CD4-positive, alpha-beta T cell treated with Interleukin-4 for 4 hours (primary cell): ENCODE measurements around the gene RAP2A.

ENCODE experiments used
- DNase-seq: peaks from one replicate; pipeline ENCODE4 v3.0.0-alpha.2; 2020

RAP2A gene

DNA sequence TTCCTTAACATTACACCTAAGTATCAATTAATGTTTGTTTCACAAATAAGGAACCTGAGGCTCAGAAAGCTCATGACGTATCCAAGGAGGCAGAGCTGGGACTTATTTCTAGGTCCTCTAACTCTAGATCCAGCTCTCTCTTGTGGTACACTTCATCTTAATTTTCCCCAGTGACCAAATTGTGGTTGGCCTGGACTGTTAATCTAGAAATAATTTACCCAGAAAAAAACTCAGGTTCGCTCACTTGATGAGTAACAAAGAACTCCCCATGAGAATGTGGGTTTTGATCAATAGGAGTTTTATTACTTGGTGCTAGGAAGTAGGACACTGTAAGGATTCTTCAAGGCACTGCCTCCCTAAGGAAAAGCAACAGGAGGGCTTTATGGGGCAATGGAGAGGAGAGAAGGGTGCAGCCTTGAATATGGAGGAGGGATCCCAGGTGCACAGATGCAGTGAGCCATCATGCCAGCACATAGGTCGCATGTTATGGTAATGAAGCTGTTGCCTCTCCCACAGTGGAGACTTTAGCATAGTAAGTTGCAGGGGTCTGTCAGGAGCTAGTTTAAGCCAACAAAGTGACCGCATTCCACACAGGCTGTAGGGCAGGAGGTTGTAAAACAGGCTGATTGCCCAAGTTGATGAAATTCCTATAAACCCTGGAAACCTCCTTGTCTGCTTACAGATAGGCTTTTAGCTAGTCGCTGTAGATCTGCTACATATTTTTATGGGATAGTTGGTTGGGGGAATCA lies 14.7 kb downstream of the RAP2A start:
- no peak for DNase-seq

DNA sequence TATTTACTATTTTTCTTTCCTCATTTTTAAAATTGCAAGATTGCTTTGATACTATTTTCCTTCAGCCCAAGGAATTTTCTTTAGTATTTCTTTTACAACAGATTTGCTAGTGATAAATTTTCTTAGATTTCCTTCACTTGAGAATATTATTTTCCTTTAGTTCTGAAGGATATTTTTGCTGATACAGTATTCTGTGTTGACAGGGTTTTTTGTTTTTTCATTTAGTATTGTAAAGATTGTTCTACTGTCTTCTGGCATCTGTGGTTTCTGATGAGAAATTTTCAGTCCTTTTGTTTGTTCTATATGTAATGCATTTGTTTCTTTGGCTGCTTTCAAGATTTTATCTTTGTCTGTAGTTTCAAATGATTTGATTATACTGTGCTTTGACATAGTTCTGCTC lies 20.7 kb downstream of the RAP2A start:
- DNase-seq: no peak

DNA sequence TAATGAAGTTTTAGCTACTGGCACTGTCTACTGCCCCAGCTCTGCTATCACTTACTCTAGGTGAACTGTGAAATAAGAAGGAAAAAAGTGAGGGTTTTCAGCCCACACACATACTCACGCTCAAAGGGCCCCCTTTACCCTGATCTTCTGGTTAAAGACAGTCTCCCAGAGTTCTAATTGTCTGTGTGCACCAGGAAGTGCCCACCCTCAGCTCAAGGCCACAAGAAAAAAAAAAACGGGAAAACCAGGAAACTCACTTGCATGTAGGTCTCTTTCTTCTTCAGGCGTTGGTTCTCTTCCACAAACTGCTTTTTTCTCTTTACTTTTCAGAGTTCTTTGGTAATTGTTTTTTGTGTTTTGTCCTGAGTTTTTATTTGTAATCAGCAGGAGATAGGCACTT lies 22.1 kb downstream of the RAP2A start:
- no peak for DNase-seq

DNA sequence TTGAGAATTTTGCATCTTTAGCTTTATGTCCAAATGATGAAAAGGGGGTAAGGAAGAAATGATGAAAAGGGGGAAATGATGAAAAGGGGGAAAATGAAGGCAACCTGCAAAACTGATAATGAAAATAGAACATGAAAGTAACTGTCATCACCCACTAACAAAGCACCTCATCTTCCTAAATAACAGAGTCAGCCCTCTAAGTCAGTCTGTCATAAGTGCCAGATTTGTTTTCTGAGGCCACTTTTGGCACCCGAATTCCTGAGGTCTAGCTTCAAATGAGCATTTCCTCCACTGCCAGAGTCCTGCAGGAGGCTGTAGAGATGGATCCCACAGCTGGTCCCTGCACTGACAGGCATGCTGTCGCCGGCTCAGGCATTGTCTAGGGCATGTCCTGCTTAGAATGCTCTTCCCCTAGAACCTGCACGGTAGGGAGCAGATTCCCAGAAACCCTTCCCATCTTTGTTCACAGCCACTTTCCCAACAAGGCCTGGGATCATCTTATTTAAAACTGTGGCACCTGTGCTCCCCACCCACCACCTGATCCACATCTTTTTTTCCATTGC lies 25.3 kb downstream of the RAP2A start:
- no peak for DNase-seq

DNA sequence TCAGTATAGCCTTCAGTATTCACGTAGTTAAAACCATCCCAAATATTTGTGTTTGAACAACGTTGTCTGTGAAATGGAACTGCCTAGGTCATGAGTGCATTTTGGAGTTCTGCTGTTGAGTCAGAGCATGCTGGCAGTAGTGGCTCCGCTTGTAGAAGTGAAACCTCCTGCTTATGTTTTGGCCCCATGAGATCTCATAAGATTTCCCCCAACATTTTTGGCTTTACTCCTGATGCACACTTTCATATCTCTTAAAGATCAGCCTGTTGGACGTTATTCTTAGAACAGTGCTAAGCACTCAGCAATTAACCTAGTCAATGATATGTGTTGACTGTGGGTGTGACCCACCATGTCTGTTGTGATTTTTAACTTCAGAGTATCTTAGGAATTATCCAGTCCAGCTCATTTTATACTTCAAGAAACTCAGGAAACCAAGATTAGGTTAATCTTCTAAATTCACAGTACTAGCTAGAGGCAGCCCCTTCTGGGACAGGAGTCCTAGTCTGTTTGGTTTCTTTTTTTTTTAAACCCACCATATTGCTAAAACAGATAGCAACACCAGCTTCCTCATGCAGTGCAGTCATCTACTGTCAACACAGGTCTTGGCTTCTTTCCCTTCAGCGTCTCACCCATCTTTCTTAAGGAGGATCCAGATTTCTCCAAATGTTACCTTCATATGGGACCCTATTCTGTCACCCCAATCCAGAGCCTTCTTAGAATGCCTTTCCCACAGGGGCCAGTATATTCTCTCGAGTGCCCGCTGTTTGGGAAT lies 26.2 kb downstream of the RAP2A start:
- DNase-seq: no peak

DNA sequence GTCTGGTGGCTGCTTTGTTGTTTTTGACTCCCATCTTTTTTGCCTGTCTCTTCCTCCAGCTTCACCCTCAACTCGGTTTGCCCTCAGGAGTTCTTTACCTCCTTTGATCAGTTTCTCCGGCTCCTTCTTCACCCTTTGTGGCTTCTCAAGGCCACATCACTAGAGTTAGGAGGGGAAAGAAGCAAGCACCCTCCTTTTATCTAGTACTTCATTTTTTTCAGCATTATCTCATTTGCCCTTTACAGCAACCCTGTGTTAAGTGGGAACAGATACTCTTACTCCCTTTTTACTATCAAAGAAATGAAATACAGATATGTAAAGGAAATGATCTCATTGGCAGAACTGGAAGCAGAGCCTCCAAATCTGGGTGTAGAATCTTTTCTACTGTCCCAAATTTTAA lies 26.9 kb downstream of the RAP2A start:
- DNase-seq: no peak

DNA sequence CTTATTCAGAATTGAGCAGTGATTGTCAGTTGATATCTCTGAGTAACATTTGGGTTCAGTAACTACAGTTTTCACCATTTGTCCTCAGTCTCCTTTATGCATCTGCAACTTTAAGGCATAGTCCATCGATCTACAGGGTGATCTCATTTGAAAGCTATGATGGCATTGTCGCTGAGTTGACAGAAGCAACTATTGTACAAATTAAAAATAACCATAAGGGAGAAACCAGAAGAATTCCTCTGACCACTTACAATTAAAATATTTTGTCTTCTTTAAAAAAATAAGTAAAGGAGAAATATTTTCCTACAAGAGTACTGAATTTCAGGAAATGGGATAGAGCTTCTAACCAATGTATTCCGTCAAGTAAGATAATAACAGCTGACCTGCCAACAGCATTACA lies 30.6 kb downstream of the RAP2A start:
- DNase-seq: no peak

DNA sequence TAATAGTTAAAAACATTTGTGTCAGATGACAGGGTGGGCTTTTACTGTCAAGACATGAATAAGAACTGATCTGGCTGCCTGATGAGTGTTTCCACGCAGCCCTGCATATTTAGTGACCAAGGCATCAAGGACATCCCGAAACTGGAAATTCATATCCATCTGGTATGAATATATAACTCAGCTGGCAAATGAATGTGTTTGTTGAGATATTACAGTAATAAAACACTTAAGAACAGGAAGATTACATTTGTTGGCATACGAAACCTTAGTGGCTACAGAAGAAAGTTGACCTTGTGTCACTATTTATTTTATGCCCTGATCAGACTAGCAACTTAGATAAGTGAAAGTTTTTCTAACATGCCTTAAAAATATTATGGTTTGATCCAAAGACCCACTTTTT lies 32.8 kb downstream of the RAP2A start:
- DNase-seq: no peak

DNA sequence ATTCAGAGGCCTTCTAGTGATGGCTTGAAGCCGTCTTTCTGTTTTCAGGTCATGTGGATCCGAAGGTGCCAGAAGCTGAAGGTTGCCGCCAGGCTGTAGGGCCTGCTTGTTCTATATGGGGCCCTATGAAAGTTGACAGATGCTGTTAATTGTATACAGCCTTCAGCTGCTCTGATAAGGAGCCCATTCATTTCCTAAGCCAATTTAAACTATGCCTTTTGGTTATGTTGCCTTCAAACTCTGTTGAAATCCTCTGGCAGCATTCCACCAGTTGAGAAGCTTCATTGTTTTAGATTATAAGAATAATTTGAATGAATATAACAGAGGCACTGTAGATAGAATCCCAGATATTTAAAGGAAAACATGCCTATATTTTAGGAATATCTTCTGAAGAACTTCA lies 34.4 kb downstream of the RAP2A start:
- DNase-seq: no peak

DNA sequence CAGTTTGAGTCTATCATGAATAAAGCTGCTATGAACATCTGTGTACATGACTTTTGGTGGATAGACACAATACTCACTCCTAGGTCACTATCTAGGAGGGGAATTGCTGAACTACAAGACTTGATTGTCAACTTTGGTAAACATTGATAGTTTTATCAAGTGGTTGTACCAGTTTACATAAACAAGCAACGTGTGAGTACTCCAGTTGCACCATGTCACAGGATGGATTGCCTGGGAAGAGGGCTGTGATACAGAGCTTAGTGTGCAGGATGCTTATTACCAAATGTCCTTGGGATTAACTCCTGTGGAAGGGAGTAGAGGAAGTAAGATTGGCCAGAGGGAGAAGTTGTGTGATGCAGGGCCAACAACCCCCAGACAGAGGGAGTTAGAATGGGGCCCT lies 37.7 kb downstream of the RAP2A start:
- no peak for DNase-seq

DNA sequence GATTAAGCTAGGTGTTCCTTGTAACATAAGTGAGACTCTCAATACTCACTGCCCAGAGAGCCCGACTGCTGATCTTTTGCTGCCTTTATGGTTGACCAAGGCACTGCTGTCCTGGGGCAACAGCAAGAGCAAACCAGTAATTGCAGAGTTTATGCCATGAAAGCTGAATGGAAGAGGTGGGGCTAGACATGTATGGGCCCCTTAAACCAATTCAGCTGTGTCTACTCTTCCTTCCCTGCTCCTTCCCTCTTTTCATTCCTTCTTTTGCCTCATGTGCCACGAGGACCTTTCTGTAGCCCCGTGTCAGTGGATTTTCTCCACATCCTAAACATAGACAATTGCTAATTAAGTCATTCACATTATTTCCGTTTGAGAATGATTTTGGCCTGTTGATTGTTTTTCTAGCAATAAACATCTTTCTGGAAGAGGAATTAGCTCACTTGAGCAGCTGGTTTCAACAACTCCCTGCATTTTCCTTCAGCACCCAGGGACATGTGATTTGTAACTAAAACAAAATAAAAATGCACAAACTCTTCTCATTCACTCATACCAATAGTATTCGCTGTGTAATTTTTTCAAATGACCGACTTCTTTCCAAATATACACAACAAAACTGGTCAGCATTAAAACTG lies 40.5 kb downstream of the RAP2A start:
- DNase-seq: no peak

DNA sequence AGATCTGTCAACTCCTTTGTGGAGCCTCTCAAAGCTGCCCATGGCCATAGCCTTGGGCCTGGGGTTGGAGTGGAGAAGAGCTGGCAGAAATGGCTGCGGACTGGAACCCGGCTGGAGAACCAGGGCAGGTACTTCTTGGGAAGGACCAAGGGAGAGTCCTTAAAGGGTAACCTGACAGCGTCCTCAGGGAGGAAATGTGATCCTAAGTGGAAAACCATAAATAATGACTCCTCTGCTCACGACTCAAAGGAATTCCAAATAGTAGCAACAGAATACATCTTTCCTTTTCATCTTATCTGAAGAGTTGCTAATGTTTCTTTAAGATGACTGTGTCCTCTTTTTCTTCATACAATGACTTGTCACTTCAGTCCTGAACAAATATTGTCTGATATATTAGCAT lies 41.0 kb downstream of the RAP2A start:
- DNase-seq: no peak

DNA sequence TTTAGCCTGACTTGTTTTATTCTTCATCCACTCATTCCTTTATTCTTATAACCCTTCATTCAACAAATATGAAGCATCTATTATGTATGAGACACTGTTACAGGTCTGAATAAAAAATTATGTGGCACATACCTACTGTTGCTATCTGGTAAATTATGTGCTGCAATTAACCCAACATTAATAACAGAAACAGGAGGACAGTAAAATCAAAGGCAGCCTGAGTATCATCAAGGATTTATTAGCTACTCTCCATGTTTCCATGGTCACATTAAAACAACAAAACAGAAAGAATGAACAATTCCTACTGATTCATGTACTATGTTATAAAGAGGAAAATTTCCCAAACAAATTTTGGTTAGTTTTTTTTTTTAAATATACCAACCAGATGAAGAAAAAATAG lies 43.9 kb downstream of the RAP2A start:
- DNase-seq: no peak

DNA sequence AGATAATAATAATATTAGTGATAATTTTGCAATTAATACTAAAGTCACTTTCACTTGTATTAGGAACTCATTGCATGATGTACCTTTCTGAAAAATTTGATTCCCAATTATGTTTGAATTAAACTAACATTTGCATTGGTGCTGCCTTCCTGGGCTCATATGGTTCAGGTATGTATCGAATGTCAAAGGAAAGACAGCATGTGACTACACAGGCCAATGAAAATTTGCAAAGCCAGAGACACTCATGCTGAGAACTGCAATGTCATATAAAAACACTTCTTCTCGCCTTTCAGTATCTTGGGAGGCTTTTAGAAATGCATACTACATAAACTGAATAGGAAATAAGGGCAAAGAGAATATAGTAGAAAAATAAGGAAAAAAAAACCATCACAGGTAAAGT lies 44.3 kb downstream of the RAP2A start:
- DNase-seq: no peak

DNA sequence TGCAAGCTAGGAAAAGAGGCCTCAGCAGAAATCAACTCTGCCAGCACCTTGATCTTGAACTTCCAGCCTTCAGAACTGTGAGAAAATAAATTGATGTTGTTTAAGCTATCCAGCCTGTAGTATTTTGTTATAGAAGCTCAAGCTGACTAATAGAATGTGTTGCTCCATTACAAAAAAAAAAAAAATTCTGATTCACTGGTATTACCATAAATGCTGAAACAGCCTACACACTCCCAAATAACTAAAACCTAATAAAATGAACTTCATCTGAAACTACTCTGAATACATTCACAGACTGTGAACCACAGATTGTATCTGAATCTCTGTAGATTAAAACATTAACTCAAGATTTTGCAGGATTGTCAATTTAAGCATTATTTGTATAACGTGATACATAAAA lies 49.5 kb downstream of the RAP2A start:
- no peak for DNase-seq

DNA sequence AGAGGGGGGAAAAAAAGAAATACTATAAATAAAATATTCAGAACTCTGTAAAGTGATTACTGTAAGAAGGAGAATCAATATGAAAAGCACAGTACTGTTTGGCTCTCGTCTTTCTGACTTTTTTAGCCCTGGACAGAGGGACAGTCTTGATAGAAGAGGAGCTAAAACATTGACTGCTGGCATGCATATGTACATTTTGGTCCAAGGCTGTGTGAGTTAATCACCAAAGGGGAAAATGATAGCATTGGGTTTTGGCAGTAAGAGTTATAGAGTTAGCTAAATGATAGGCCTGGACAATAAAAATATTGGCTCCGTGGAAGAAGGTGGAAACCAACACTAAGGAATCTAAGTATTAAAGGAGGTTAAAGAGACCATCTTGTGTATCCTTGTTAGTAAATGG lies 50.3 kb downstream of the RAP2A start:
- no peak for DNase-seq

DNA sequence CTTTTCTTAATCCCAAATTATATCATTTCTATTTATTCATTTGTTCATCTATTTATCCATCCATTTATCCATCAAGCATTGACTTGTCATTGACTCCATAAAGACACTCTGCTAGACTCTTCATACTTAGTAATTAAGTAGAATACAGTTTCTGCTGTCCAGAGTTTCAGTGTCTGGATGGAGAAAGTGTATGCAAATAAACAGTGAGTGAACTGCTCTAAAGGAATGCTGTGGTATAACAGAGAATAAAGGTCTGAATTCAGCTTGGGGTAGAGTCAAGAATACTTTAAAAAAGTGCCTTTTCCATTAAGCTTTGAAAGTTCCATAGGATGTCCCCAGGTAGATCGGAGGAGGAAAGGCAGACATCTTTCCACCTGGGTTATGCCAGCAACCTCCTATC lies 51.4 kb downstream of the RAP2A start:
- no peak for DNase-seq

DNA sequence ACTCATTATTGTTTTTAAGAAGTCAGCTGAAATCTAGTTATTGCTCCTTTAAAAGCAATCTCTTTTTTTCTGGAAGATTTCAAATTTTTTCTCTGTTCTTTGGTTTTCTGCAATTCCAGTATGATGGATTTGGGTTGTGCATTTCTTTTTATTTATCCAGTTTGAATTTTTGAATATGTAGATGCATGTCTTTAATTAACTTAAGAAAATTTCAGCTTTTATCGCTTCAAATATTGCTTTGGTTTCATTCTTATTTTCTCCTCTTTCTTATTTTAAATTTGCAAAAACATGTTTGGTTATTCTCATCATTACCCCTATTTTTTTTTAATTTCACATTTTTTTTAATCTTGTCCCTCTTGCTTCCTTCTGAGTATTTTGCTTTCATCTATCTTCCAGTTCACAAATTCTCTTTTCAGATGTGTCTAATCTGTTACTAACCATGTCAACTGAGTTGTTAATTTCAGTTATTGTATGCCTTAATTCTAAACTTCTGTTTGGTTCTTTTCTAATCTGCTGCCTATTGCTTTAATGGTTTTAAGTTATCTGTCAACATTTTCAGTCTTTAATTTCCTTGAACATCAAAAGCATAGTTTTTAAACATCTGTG lies 56.8 kb downstream of the RAP2A start:
- no peak for DNase-seq

DNA sequence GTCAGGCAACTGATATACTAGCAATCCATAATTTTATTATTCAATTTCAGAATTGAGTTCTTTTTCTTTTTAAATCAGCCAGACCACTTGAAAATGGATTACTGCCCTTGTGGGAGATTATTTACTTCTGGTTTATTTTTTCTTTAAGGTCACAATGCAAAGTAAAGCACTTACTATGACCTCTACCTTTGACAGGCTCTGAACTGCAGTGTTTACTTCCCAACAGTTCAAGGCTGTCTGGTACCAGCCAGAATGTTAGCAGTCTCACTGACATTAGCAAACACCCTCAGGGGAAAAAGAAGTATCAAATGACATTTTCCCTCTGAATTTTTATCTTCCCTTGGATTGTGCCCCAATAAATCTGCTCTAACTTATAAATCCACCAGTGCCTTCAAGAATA lies 57.5 kb downstream of the RAP2A start:
- no peak for DNase-seq

DNA sequence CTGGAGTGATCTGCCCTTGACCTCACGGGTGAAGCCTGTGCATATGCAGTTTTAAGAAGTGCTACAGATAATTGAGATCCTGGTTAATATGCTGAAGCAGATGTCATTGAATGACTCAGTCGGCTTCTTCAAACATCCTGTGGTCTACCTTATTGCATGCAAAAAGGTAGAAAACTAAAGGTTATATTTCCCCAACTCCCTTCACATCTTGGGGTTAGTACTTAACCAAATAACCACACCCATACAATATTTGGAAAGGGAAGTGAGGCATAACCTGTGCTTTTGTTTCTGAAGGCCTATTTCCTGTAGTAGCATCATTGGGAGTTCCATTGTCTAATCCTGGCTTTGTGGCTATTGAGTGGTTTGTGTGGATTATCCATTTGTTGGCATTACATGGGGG lies 58.3 kb downstream of the RAP2A start:
- DNase-seq: no peak

DNA sequence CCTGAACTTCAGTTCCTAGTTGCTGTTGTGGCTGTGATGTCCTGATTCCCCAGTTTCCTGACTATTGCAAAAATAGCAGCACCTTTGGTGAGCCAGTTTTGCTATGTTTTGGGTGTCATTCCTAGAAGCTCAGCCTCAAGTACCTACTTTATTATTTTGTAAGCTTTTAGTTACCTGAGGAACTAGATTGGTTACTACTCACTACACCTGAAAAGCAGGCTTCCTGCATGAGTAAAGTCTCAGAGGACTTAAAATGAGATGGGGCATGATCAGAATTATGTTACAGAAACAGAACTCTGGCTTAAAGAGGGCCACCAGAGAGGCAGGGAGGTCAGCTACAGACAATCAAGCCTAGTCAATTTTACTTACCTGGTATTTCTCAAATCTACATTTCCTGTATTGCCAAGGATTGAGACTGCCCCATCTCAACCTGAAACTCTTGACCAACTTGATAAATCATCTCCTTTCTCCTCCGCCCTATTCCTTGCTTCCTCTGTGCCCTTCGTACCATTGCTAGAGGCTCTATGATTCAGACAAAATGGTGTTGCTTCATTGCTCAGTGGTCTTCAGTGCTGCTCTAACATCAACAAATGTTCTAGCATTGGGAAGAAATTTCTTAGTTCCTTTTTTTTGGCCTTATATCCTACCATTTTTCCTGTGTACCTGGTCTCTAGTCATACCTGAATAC lies 58.9 kb downstream of the RAP2A start:
- no peak for DNase-seq

DNA sequence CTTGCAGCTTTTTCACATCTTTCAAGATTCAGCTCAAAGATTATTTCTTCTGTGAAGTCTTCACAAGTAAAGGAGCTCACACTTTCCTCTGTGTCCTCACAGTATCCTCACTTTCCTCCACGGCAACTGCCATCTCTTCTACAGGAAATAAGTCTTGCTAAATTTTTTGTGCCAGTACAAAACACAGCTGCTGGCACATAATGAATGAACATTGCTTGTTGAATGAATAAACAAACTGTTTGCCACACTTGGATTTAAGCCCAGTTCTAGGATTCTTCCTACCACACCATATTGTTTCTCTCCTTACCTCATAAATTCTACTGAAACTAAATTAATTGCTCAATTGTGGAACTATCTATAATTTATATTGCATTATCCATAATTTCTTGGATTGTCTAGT lies 59.5 kb downstream of the RAP2A start:
- DNase-seq: no peak

DNA sequence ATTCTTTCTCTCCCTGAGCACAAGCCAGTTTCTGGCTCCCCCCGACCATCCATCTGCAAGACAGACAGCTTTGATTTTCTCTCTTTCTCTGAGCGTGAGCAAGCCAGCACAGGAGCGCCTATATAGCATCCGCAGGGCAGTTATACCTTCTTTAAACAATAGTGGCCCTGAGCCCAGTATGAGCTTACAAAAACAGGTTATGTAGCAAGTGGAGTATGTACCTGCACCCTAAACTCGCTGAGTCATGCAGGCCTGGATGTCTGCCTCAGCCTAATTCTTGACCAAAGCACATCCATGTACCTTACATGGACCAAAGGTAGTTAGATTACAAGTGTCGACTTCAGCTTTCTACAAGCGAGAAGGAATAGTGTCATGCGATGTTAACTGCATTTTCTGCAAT lies 61.7 kb downstream of the RAP2A start:
- no peak for DNase-seq
